ENCODE data around the gene CNN2. TPM values are rescaled to one million over a fixed set of nuclear protein-coding genes. Genes with fewer than 3 reads are reported as not detected.

Gene CNN2
- total RNA-seq, 2 donors from 2014 or later, result 82.9 to 101 TPM

- H3K4me1 ChIP-seq (replicated peaks), result no peaks in the 10 kb centered on the region
- peaks cover 6% of the 10 kb centered on the region for H3K9me3 ChIP-seq
- H3K4me3 ChIP-seq, result no peak overlapping the region
- H3K27ac ChIP-seq, result no peak overlapping the region
- WGBS, result 63% methylated on average over 4 of the region's 5 CpGs
- TF ChIP-seq POLR2AphosphoS5 (IDR thresholded peaks at IDR 0.05) (no peak), POLR2A (IDR thresholded peaks at IDR 0.05) (no peak), CTCF (IDR thresholded peaks at IDR 0.05) (no peak)
- H3K36me3 ChIP-seq, result no peaks in the 10 kb centered on the region
- no peaks in the 10 kb centered on the region for H3K27me3 ChIP-seq (replicated peaks; ENCODE audit: insufficient read depth)
- intact Hi-C loops (cut with DNase I), result no loop called here
- DNase-seq (ENCODE audit: low spot score), result no peak
Observed at GRCh38 chr19:1052349-1052975, 26.1 kb downstream of the CNN2 start.

- TF ChIP-seq CTCF (IDR thresholded peaks at IDR 0.05) (no peak), POLR2A (IDR thresholded peaks at IDR 0.05) (no peak)
- DNase-seq (ENCODE audit: low spot score), result no peak
- Histone ChIP-seq H3K4me3 (no peak overlapping the region), H3K27me3 (replicated peaks; ENCODE audit: insufficient read depth) (no peaks in the 10 kb centered on the region), H3K36me3 (no peaks in the 10 kb centered on the region), H3K27ac (no peak overlapping the region), H3K9me3 (peaks cover 6% of the 10 kb centered on the region), H3K4me1 (replicated peaks) (no peaks in the 10 kb centered on the region)
- intact Hi-C loops (cut with DNase I), result no loop called here
- WGBS, result 90% methylated on average over 31 of the region's 31 CpGs
Observed at GRCh38 chr19:1053176-1054101, 27.0 kb downstream of the CNN2 start.

- intact Hi-C loops (cut with DNase I), result no loop called here
- Histone ChIP-seq H3K4me1 (replicated peaks) (no peaks in the 10 kb centered on the region), H3K27me3 (replicated peaks; ENCODE audit: insufficient read depth) (no peaks in the 10 kb centered on the region), H3K9me3 (peaks cover 6% of the 10 kb centered on the region), H3K27ac (no peak overlapping the region), H3K36me3 (no peaks in the 10 kb centered on the region), H3K4me3 (no peak overlapping the region)
- WGBS, result 96% methylated on average over 26 of the region's 28 CpGs
- no peak for TF ChIP-seq POLR2AphosphoS5 (IDR thresholded peaks at IDR 0.05)
- no peak for TF ChIP-seq CTCF (IDR thresholded peaks at IDR 0.05)
- no peak for TF ChIP-seq POLR2A (IDR thresholded peaks at IDR 0.05)
- no peak for DNase-seq (ENCODE audit: low spot score)
Observed at GRCh38 chr19:1054102-1055027, 28.0 kb downstream of the CNN2 start.

- intact Hi-C loops (cut with DNase I), result no loop called here
- Histone ChIP-seq H3K9me3 (peaks cover 6% of the 10 kb centered on the region), H3K36me3 (no peaks in the 10 kb centered on the region), H3K27me3 (replicated peaks; ENCODE audit: insufficient read depth) (no peaks in the 10 kb centered on the region), H3K27ac (no peak overlapping the region), H3K4me1 (replicated peaks) (no peaks in the 10 kb centered on the region), H3K4me3 (no peak overlapping the region)
- no peak for DNase-seq (ENCODE audit: low spot score)
- WGBS, result 97% methylated on average over 14 of the region's 14 CpGs
- TF ChIP-seq CTCF (IDR thresholded peaks at IDR 0.05), result no peak
- TF ChIP-seq POLR2A (IDR thresholded peaks at IDR 0.05), result no peak
- TF ChIP-seq POLR2AphosphoS5 (IDR thresholded peaks at IDR 0.05), result no peak
Observed at GRCh38 chr19:1055028-1055425, 28.6 kb downstream of the CNN2 start.
